ENCODE measurements around the gene PAF1. TPM values are rescaled to one million over a fixed set of nuclear protein-coding genes. Genes with fewer than 3 reads are reported as not detected.

PAF1 gene
- polyA plus RNA-seq, 3 donors: 22.7 to 37.8 (median 25.2) TPM

- H3K9me3 ChIP-seq (replicated peaks in 1 of 2; ENCODE audit: control insufficient read depth in 1 of 2, insufficient read depth in 1 of 2, low read length in 2 of 2): no peaks in the 10 kb centered on the region
These were observed 34.0 kb upstream of the PAF1 start for GRCh38 chr19:39424934-39425333.

GRCh38 chr19:39423258-39424086, 32.6 kb upstream of the PAF1 start:
- TF ChIP-seq CTCF (IDR thresholded peaks at IDR 0.05): no peak
- WGBS (ENCODE audit: insufficient coverage): 92% methylated on average over 22 of the region's 35 CpGs
- Mint-ChIP-seq H3K4me1 (peaks cover 1% of the 10 kb centered on the region), H3K27me3 (ENCODE audit: low read depth in 3 of 3) (peaks cover 0 to 4% (median 1%) of the 10 kb centered on the region in 3 donors), H3K9me3 (peaks cover 0 to 2% (median 0%) of the 10 kb centered on the region in 7 donors), H3K4me3 (no peak overlapping the region), H3K27ac (peak overlapping the region in 4 of 7 donors; percentile 5 to 80 (median 60)), H3K36me3 (peaks cover 37 to 49% of the 10 kb centered on the region in 2 donors)
- peaks cover 0 to 2% of the 10 kb centered on the region in 2 donors for H3K27me3 ChIP-seq (ENCODE audit: control insufficient read depth in 2 of 2, insufficient read depth in 2 of 2, low read length in 2 of 2)
- no peak overlapping the region for H3K4me3 ChIP-seq (replicated peaks in 1 of 3; ENCODE audit: low read depth in 2 of 3, low read length in 3 of 3)
- no peak overlapping the region for H3K27ac ChIP-seq (ENCODE audit: low read depth in 1 of 2, low read length in 2 of 2)
- no peak overlapping the region for H2AFZ ChIP-seq (ENCODE audit: insufficient read depth, low read depth, low read length, poor library complexity, severe bottlenecking)
- H3K4me1 ChIP-seq (ENCODE audit: control insufficient read depth in 1 of 2, insufficient read depth in 2 of 2, low read length in 2 of 2): no peaks in the 10 kb centered on the region
- H3K36me3 ChIP-seq (replicated peaks in 1 of 2; ENCODE audit: control insufficient read depth in 1 of 2, insufficient read depth in 2 of 2, low read length in 2 of 2): peaks cover 30 to 52% of the 10 kb centered on the region in 2 donors
- H3K4me2 ChIP-seq (replicated peaks; ENCODE audit: extremely low read depth, low read length, poor library complexity, severe bottlenecking): no peak overlapping the region
- no peak for DNase-seq
- H3K9me3 ChIP-seq (replicated peaks in 1 of 2; ENCODE audit: control insufficient read depth in 1 of 2, insufficient read depth in 1 of 2, low read length in 2 of 2): no peaks in the 10 kb centered on the region
- H4K20me1 ChIP-seq (ENCODE audit: insufficient read depth, low read length): peaks cover 22% of the 10 kb centered on the region
- intact Hi-C loops (cut with micrococcal nuclease): no loop called here
- no peak overlapping the region for H3K9ac ChIP-seq (ENCODE audit: insufficient read depth, low read length, poor library complexity, severe bottlenecking)
- no peaks in the 10 kb centered on the region for H3K79me2 ChIP-seq (ENCODE audit: insufficient read depth, low read length)

More at GRCh38 chr19:39424934-39425333, 34.0 kb upstream of the PAF1 start:
- TF ChIP-seq CTCF (IDR thresholded peaks at IDR 0.05): no peak
- intact Hi-C loops (cut with micrococcal nuclease): no loop called here
- Mint-ChIP-seq H3K4me3 (no peak overlapping the region), H3K4me1 (no peaks in the 10 kb centered on the region), H3K36me3 (peaks cover 29 to 39% of the 10 kb centered on the region in 2 donors), H3K27ac (peak overlapping the region in 1 of 7 donors; percentile 5), H3K27me3 (ENCODE audit: low read depth in 3 of 3) (peaks cover 2 to 6% (median 4%) of the 10 kb centered on the region in 3 donors), H3K9me3 (peaks cover 0 to 2% (median 0%) of the 10 kb centered on the region in 7 donors)
- no peak overlapping the region for H3K4me2 ChIP-seq (replicated peaks; ENCODE audit: extremely low read depth, low read length, poor library complexity, severe bottlenecking)
- peaks cover 0 to 2% of the 10 kb centered on the region in 2 donors for H3K4me1 ChIP-seq (ENCODE audit: control insufficient read depth in 1 of 2, insufficient read depth in 2 of 2, low read length in 2 of 2)
- no peak for DNase-seq
- peaks cover 0 to 7% of the 10 kb centered on the region in 2 donors for H3K27me3 ChIP-seq (ENCODE audit: control insufficient read depth in 2 of 2, insufficient read depth in 2 of 2, low read length in 2 of 2)
- no peaks in the 10 kb centered on the region for H3K79me2 ChIP-seq (ENCODE audit: insufficient read depth, low read length)
- no peak overlapping the region for H3K27ac ChIP-seq (ENCODE audit: low read depth in 1 of 2, low read length in 2 of 2)
- 91% methylated on average over 11 of the region's 16 CpGs for WGBS (ENCODE audit: insufficient coverage)
- peaks cover 25 to 44% of the 10 kb centered on the region in 2 donors for H3K36me3 ChIP-seq (replicated peaks in 1 of 2; ENCODE audit: control insufficient read depth in 1 of 2, insufficient read depth in 2 of 2, low read length in 2 of 2)
- no peak overlapping the region for H2AFZ ChIP-seq (ENCODE audit: insufficient read depth, low read depth, low read length, poor library complexity, severe bottlenecking)
- H3K4me3 ChIP-seq (replicated peaks in 1 of 3; ENCODE audit: low read depth in 2 of 3, low read length in 3 of 3): no peak overlapping the region
- no peak overlapping the region for H3K9ac ChIP-seq (ENCODE audit: insufficient read depth, low read length, poor library complexity, severe bottlenecking)
- peaks cover 22% of the 10 kb centered on the region for H4K20me1 ChIP-seq (ENCODE audit: insufficient read depth, low read length)
